SK-N-SH (cell line): ENCODE data around the gene PAM16. TPM values are rescaled to one million over a fixed set of nuclear protein-coding genes. Genes with fewer than 3 reads are reported as not detected.

Experiments used
- CTCF ChIA-PET: fragments of 300-600, 350-600 bp; formaldehyde crosslinking; extraction: SDS; loops from one replicate; lab custom pipeline; 2021; lab: Yijun Ruan, JAX
- POLR2A ChIA-PET: fragments of 350-600 bp; sonication (Branson Sonifier 250); formaldehyde crosslinking; extraction: SDS; loops from one replicate; lab custom pipeline; 2020; ENCODE audit warnings: antibody characterized with exemption, inconsistent platforms; lab: Yijun Ruan, JAX
- DNase-seq: peaks from one replicate; pipeline ENCODE4 v3.0.0; 2012
- H2AFZ ChIP-seq: fragments of 200-600 bp; sonication (generic); 2 replicates; pipeline ENCODE4 v1.8.1; 2016; ENCODE audit warnings: antibody characterized with exemption, mild to moderate bottlenecking, low read depth
- H3F3A ChIP-seq: fragments of 200-600 bp; sonication (generic); replicated peaks from 2 replicates; pipeline ENCODE3; 2016; ENCODE audit warnings: antibody characterized with exemption, mild to moderate bottlenecking; ENCODE audit not compliant: insufficient read depth
- H3K27ac ChIP-seq, 2 experiments: fragments of 200-500 bp in 1 of 2; fragments of 200-600 bp in 1 of 2; sonication (Bioruptor generic) in 1 of 2; sonication (generic), shearing (Covaris generic) in 1 of 2; 2 replicates each; pipeline versions ENCODE4 v1.5.1 to v1.6.1; 2014 to 2016; ENCODE audit warnings: low read depth in 2 of 2, inconsistent platforms in 1 of 2, low read length in 1 of 2, mild to moderate bottlenecking in 1 of 2, mixed read lengths in 1 of 2
- H3K27me3 ChIP-seq: fragments of 200-600 bp; sonication (generic), shearing (Covaris generic); 2 replicates; pipeline ENCODE4 v1.6.1; 2016; ENCODE audit warnings: mixed run types; ENCODE audit not compliant: insufficient read depth
- H3K36me3 ChIP-seq, 2 experiments: fragments of 200-500 bp in 1 of 2; fragments of 200-600 bp in 1 of 2; sonication (Bioruptor generic) in 1 of 2; sonication (generic) in 1 of 2; replicated peaks in 1 of 2; 2 replicates each; pipeline versions ENCODE3 to v1.5.1; 2014 to 2016; ENCODE audit warnings: low read length in 1 of 2, mild to moderate bottlenecking in 1 of 2; ENCODE audit not compliant: insufficient read depth in 2 of 2, control insufficient read depth in 1 of 2
- H3K4me1 ChIP-seq, 2 experiments: fragments of 200-500 bp in 1 of 2; fragments of 200-600 bp in 1 of 2; sonication (Bioruptor generic) in 1 of 2; sonication (generic), shearing (Covaris generic) in 1 of 2; 2 replicates each; pipeline versions ENCODE4 v1.5.1 to v1.6.1; 2014 to 2016; ENCODE audit warnings: low read depth in 1 of 2, low read length in 1 of 2, mixed run types in 1 of 2; ENCODE audit not compliant: insufficient read depth in 2 of 2, control insufficient read depth in 1 of 2
- H3K4me2 ChIP-seq: fragments of 200-600 bp; sonication (generic), shearing (Covaris generic); 2 replicates; pipeline ENCODE4 v1.6.1; 2017; ENCODE audit warnings: mixed run types
- H3K4me3 ChIP-seq, 2 experiments: fragments of 200-500 bp in 1 of 2; fragments of 200-600 bp in 1 of 2; sonication (Bioruptor generic) in 1 of 2; sonication (generic), shearing (Covaris generic) in 1 of 2; 2 replicates each; pipeline versions ENCODE4 v1.5.1 to v1.8.1; 2014 to 2016; ENCODE audit warnings: low read depth in 2 of 2, inconsistent platforms in 1 of 2, low read length in 1 of 2, mild to moderate bottlenecking in 1 of 2, mixed read lengths in 1 of 2, moderate library complexity in 1 of 2
- H3K79me2 ChIP-seq: fragments of 200-600 bp; sonication (generic); 2 replicates; pipeline ENCODE4 v1.8.1; 2017; ENCODE audit warnings: mild to moderate bottlenecking; ENCODE audit not compliant: insufficient read depth
- H3K9ac ChIP-seq: fragments of 200-600 bp; sonication (generic); 2 replicates; pipeline ENCODE4 v1.6.1; 2017; ENCODE audit warnings: mixed run types
- H3K9me2 ChIP-seq: fragments of 200-600 bp; sonication (generic); 2 replicates; pipeline ENCODE4 v1.6.1; 2017; ENCODE audit warnings: mixed run types
- H3K9me3 ChIP-seq: fragments of 200-600 bp; sonication (generic); 2 replicates; pipeline ENCODE4 v1.6.1; 2017; ENCODE audit warnings: mixed run types, mild to moderate bottlenecking, moderate library complexity
- H4K20me1 ChIP-seq: fragments of 200-600 bp; sonication (generic); 2 replicates; pipeline ENCODE4 v1.6.1; 2017; ENCODE audit warnings: mild to moderate bottlenecking, mixed run types; ENCODE audit not compliant: insufficient read depth
- CTCF ChIP-seq: fragments of 200-600 bp; sonication (generic); IDR thresholded peaks from 2 replicates; pipeline ENCODE4 v1.6.1; 2017; ENCODE audit warnings: antibody characterized with exemption, mild to moderate bottlenecking, moderate library complexity
- EP300 ChIP-seq, 2 experiments: IDR thresholded peaks; 2 replicates each; pipeline versions ENCODE4 v1.4.0 to v1.6.1; 2012; ENCODE audit warnings: borderline replicate concordance in 1 of 2, low read depth in 1 of 2, low read length in 1 of 2
- MXI1 ChIP-seq: IDR thresholded peaks from 2 replicates; pipeline ENCODE4 v1.6.1; 2012; ENCODE audit warnings: mild to moderate bottlenecking, low read depth, low read length, improper control_type of control experiment
- NFIC ChIP-seq: IDR thresholded peaks from 2 replicates; pipeline ENCODE4 v1.4.0; 2012; ENCODE audit warnings: borderline replicate concordance
- NRF1 ChIP-seq: IDR thresholded peaks from 2 replicates; pipeline ENCODE4 v1.6.1; 2012; ENCODE audit warnings: low read depth, mild to moderate bottlenecking, low read length
- PBX3 ChIP-seq: IDR thresholded peaks from 2 replicates; pipeline ENCODE4; 2012
- RAD21 ChIP-seq: IDR thresholded peaks from 2 replicates; pipeline ENCODE4 v1.6.1; 2012; ENCODE audit warnings: mild to moderate bottlenecking, low read length
- RCOR1 ChIP-seq: fragments of 150-350 bp; IDR thresholded peaks from 2 replicates; pipeline ENCODE4 v1.6.1; 2017; ENCODE audit warnings: antibody characterized with exemption, low read length
- RFX5 ChIP-seq: IDR thresholded peaks from 2 replicates; pipeline ENCODE4 v1.6.1; 2012; ENCODE audit warnings: mild to moderate bottlenecking, improper control_type of control experiment, low read length
- SIN3A ChIP-seq: IDR thresholded peaks from 2 replicates; pipeline ENCODE4 v1.6.1; 2012; ENCODE audit warnings: low read depth, mild to moderate bottlenecking, low read length, moderate library complexity, borderline replicate concordance
- ZBTB33 ChIP-seq: IDR thresholded peaks from 2 replicates; pipeline ENCODE4 v1.4.0; 2012; ENCODE audit warnings: low read depth, borderline replicate concordance
- WGBS: methylation state at CpG from one replicate; pipeline ENCODE4 v1.1.6; 2017; ENCODE audit warnings: low lambda C conversion rate; 5-methylcytosine and 5-hydroxymethylcytosine counted together
- polyA plus RNA-seq, 3 experiments: library from polyadenylated mRNA; depleted of rRNA; stranded (reverse); fragments of >200 nt; gene quantifications; 2 replicates each; pipeline ENCODE4 v1.2.3, GENCODE V29; 2012

PAM16 gene
- polyA plus RNA-seq, 1 of the 3 experiments (the other 2 are of a cell fraction): 96.4 TPM

GRCh38 chr16:4307215-4308037 lies 43.7 kb downstream of the PAM16 start (continued):
- TF ChIP-seq SIN3A (peak; percentile 21; the same call in 1 of the 2 replicates), NRF1 (no peak), RCOR1 (no peak)
- TF ChIP-seq, all 33 proteins: peak for 7

- H3K4me3 ChIP-seq: peak overlapping the region; percentile 52 to 56
- peak overlapping the region; percentile 39 to 77; a peak in 3 of 4 replicates for H3K27ac ChIP-seq
- no peaks in the 10 kb centered on the region for H3K9me3 ChIP-seq
- TF ChIP-seq MXI1 (peak; percentile 20; the same call in 1 of the 2 replicates), ZBTB33 (no peak), NFIC (no peak)
- no peaks in the 10 kb centered on the region for H3K27me3 ChIP-seq
- ChIA-PET POLR2A (interaction anchor here (1.0 to 2.8 kb wide), 3 partner anchors 9 to 33 kb away, joined by 3 to 14 read pairs (median 5); partner anchors contain the start of gene GLIS2), CTCF (interaction anchor here (0.6 to 2.4 kb wide), 10 partner anchors 9 to 106 kb away, joined by 3 to 11 read pairs (median 4); partner anchors contain the start of gene GLIS2)
- H3K79me2 ChIP-seq: no peaks in the 10 kb centered on the region
- no peaks in the 10 kb centered on the region for H3K36me3 ChIP-seq
- no peaks in the 10 kb centered on the region for H4K20me1 ChIP-seq
- H3K9me2 ChIP-seq: no peaks in the 10 kb centered on the region
- H2AFZ ChIP-seq: peak overlapping the region; percentile 86; the same call in 1 of the 2 replicates
- WGBS: 72% methylated on average over 12 of the region's 16 CpGs
- H3K4me2 ChIP-seq: peak overlapping the region; percentile 68
- peaks cover 0 to 16% of the 10 kb centered on the region in 2 experiments; a peak in 1 of 4 replicates for H3K4me1 ChIP-seq
- peak; percentile 70 for DNase-seq
- H3K9ac ChIP-seq: peak overlapping the region; percentile 36; the same call in 1 of the 2 replicates
- H3F3A ChIP-seq: peaks cover 10% of the 10 kb centered on the region
Measured at GRCh38 chr16:4306470-4307214, 44.5 kb downstream of the PAM16 start.

- 84% methylated on average over 8 of the region's 13 CpGs for WGBS
- Histone ChIP-seq H2AFZ (no peak overlapping the region), H3K4me3 (no peak overlapping the region), H3K27me3 (no peaks in the 10 kb centered on the region), H3K4me1 (peaks cover 6 to 16% of the 10 kb centered on the region in 2 experiments; a peak in 3 of 4 replicates), H3F3A (peaks cover 10% of the 10 kb centered on the region), H4K20me1 (no peaks in the 10 kb centered on the region), H3K79me2 (no peaks in the 10 kb centered on the region)
- peak; percentile 47 for DNase-seq
- POLR2A ChIA-PET: interaction anchor here (1.4 kb wide), 1 partner anchor 9 kb away, joined by 7 read pairs; no protein-coding TSS in a partner anchor
- CTCF ChIA-PET: interaction anchor here (0.7 to 1.4 kb wide), 6 partner anchors 10 to 98 kb away, joined by 3 to 5 read pairs (median 3); no protein-coding TSS in a partner anchor
- TF ChIP-seq CTCF: no peak
- no peak for TF ChIP-seq PBX3
- TF ChIP-seq RFX5: no peak
- peak; percentile 39; the same call in 1 of the 2 replicates for TF ChIP-seq MXI1
- no peak for TF ChIP-seq RAD21
- no peak for TF ChIP-seq EP300 (IDR thresholded peaks at IDR 0.05; ENCODE audit: borderline replicate concordance in 1 of 2, low read depth in 1 of 2, low read length in 1 of 2)
- TF ChIP-seq, all 33 proteins: peak for 1
- H3K9me3 ChIP-seq: no peaks in the 10 kb centered on the region
- no peak overlapping the region for H3K4me2 ChIP-seq
- no peaks in the 10 kb centered on the region for H3K36me3 ChIP-seq
- no peak overlapping the region for H3K9ac ChIP-seq
- H3K9me2 ChIP-seq: no peaks in the 10 kb centered on the region
- no peak overlapping the region for H3K27ac ChIP-seq
Measured at GRCh38 chr16:4303973-4304372, 47.1 kb downstream of the PAM16 start.
